K562 (cell line): ENCODE measurements around the gene CRPPA. TPM values are rescaled to one million over a fixed set of nuclear protein-coding genes. Genes with fewer than 3 reads are reported as not detected.

Experiments used
- ASH1L ChIP-seq: fragments of 450-650 bp; IDR thresholded peaks from 2 replicates; pipeline ENCODE4 v1.6.1; 2018; ENCODE audit warnings: borderline replicate concordance, mild to moderate bottlenecking, low read depth; ENCODE audit not compliant: partially characterized antibody
- ATF7 ChIP-seq: fragments of 450-650 bp; IDR thresholded peaks from 2 replicates; pipeline ENCODE4 v1.7.1; 2014; ENCODE audit warnings: mild to moderate bottlenecking, moderate library complexity
- E2F3 ChIP-seq: fragments of 250-450 bp; sonication (Bioruptor Pico); IDR thresholded peaks from 2 replicates; pipeline ENCODE4 v1.4.0; 2020; ENCODE audit warnings: mild to moderate bottlenecking
- FOXP1 ChIP-seq: sonication (generic); formaldehyde crosslinking; IDR thresholded peaks from 2 replicates; pipeline ENCODE4 v1.8.0; 2022; ENCODE audit warnings: mild to moderate bottlenecking, missing genetic modification reagents
- HES1 ChIP-seq: fragments of 450-650 bp; IDR thresholded peaks from 2 replicates; pipeline ENCODE4 v1.6.1; 2016; ENCODE audit warnings: low read depth, mild to moderate bottlenecking, moderate library complexity
- NFIC ChIP-seq: fragments of 450-650 bp; IDR thresholded peaks from 2 replicates; pipeline ENCODE4 v1.6.1; 2017; ENCODE audit warnings: mild to moderate bottlenecking, inconsistent platforms
- PHB2 ChIP-seq: fragments of 450-650 bp; IDR thresholded peaks from 2 replicates; pipeline ENCODE4 v1.6.1; 2017; ENCODE audit warnings: low read depth
- RBM14 ChIP-seq: fragments of 200-400 bp; formaldehyde crosslinking; IDR thresholded peaks from 2 replicates; pipeline ENCODE4 v1.6.1; 2018; ENCODE audit warnings: low read depth, mild to moderate bottlenecking, low read length, moderate library complexity, borderline replicate concordance; ENCODE audit not compliant: insufficient read depth
- SLC30A9 ChIP-seq: fragments of 250-450 bp; sonication (Bioruptor Pico); IDR thresholded peaks from 2 replicates; pipeline ENCODE4 v1.8.0; 2022; ENCODE audit warnings: mild to moderate bottlenecking, moderate library complexity
- TOE1 ChIP-seq, 2 experiments: fragments of 450-650 bp in 1 of 2; sonication (generic) in 1 of 2; formaldehyde crosslinking in 1 of 2; IDR thresholded peaks; 2 replicates each; pipeline versions ENCODE4 v1.7.1 to v1.8.0; 2016 to 2022; ENCODE audit warnings: borderline replicate concordance in 2 of 2, mild to moderate bottlenecking in 2 of 2, antibody characterized with exemption in 1 of 2, inconsistent platforms in 1 of 2, low read depth in 1 of 2, missing genetic modification reagents in 1 of 2, moderate library complexity in 1 of 2
- ZBTB11 ChIP-seq, 3 experiments: fragments of 200-800 bp in 1 of 3; fragments of 250-450 bp in 1 of 3; fragments of 450-650 bp in 1 of 3; sonication (Bioruptor Pico) in 1 of 3; sonication (Bioruptor generic) in 1 of 3; formaldehyde crosslinking in 1 of 3; IDR thresholded peaks; 2 replicates each; pipeline versions ENCODE4 v1.6.1 to v1.8.0; 2016 to 2022; ENCODE audit warnings: mild to moderate bottlenecking in 2 of 3, missing genetic modification characterization in 2 of 3, missing compliant biosample characterization in 1 of 3, moderate library complexity in 1 of 3
- ZC3H11A ChIP-seq: IDR thresholded peaks from 2 replicates; pipeline ENCODE4 v1.6.1; 2012; ENCODE audit warnings: low read depth, low read length, improper control_type of control experiment
- ZKSCAN8 ChIP-seq: fragments of 200-800 bp; sonication (Bioruptor generic); IDR thresholded peaks from 2 replicates; pipeline ENCODE4 v1.6.1; 2016; ENCODE audit warnings: missing genetic modification characterization, missing compliant biosample characterization
- ZNF431 ChIP-seq: sonication (generic); formaldehyde crosslinking; IDR thresholded peaks from 2 replicates; pipeline ENCODE4 v1.8.0; 2022; ENCODE audit warnings: mild to moderate bottlenecking, missing genetic modification reagents
- polyA plus RNA-seq, 8 experiments: library from polyadenylated mRNA; depleted of rRNA in 4 of 8; stranded (reverse) in 5 of 8; unstranded in 3 of 8; fragments of >200 nt; fragmentation: Nextera tagmentation in 2 of 8; fragmentation: Illumina TruSeq in 1 of 8; extraction: Ambion mirVana in 2 of 8; extraction: Trizol in 1 of 8; gene quantifications; 2 replicates each; pipeline versions ENCODE4 v1.2.1 to v1.2.3, GENCODE V29; 2011 to 2014; ENCODE audit warnings: inconsistent platforms in 1 of 8, missing spikeins in 1 of 8
- total RNA-seq, 7 experiments: library from RNA; depleted of rRNA in 6 of 7; stranded (reverse); fragments of >200 nt in 6 of 7; fragmentation: Illumina TruSeq in 2 of 7; extraction: Trizol in 2 of 7; gene quantifications; 2 replicates each; pipeline versions ENCODE4 v1.2.1 to v1.2.3, GENCODE V29; 2011 to 2021; ENCODE audit warnings: low replicate concordance in 1 of 7
- TF ChIP-seq, protein P1 (sequence below): fragments of 250-450 bp; sonication (Bioruptor Pico); IDR thresholded peaks from 2 replicates; pipeline ENCODE4 v1.4.0; 2020; ENCODE audit warnings: mild to moderate bottlenecking, moderate library complexity

CRPPA gene
- total and polyA plus RNA-seq, 9 of the 15 experiments (the other 6 are each of a cell fraction or from before 2014, with no cell fraction given) = 3.9 to 14.4 (median 7.8) TPM

- TF ChIP-seq TOE1 (IDR thresholded peaks at IDR 0.05; ENCODE audit: borderline replicate concordance) = no peak
- TF ChIP-seq TOE1 (CRISPR knock-in tag; IDR thresholded peaks at IDR 0.05; ENCODE audit: borderline replicate concordance, low read depth) = 0 out of 2 replicates have a peak, but pooled peaks have one; percentile 60
- TF ChIP-seq RBM14 = no peak
- TF ChIP-seq HES1 = no peak
- TF ChIP-seq ATF7 = no peak
- TF ChIP-seq PHB2 = no peak
- peak; percentile 60 for TF ChIP-seq NFIC
- TF ChIP-seq E2F3 (CRISPR knock-in tag) = peak; percentile 59; the same call in 1 of the 2 replicates
- TF ChIP-seq FOXP1 (CRISPR knock-in tag) = 0 out of 2 replicates have a peak, but pooled peaks have one; percentile 8
- TF ChIP-seq ZBTB11 (CRISPR knock-in tag; IDR thresholded peaks at IDR 0.05) = peak in 1 of 3 experiments; percentile 72; a peak in 1 of 6 replicates
- TF ChIP-seq ASH1L = no peak
- TF ChIP-seq ZC3H11A = no peak
- peak; percentile 58; the same call in 1 of the 2 replicates for TF ChIP-seq ZNF431
- no peak for TF ChIP-seq ZKSCAN8 (CRISPR knock-in tag)
- TF ChIP-seq, protein P1, sequence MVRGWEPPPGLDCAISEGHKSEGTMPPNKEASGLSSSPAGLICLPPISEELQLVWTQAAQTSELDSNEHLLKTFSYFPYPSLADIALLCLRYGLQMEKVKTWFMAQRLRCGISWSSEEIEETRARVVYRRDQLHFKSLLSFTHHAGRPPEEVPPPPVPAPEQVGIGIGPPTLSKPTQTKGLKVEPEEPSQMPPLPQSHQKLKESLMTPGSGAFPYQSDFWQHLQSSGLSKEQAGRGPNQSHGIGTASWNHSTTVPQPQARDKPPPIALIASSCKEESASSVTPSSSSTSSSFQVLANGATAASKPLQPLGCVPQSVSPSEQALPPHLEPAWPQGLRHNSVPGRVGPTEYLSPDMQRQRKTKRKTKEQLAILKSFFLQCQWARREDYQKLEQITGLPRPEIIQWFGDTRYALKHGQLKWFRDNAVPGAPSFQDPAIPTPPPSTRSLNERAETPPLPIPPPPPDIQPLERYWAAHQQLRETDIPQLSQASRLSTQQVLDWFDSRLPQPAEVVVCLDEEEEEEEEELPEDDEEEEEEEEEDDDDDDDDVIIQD (CRISPR knock-in tag) = 0 out of 2 replicates have a peak, but pooled peaks have one; percentile 13
- TF ChIP-seq SLC30A9 (CRISPR knock-in tag) = peak; percentile 77; the same call in 1 of the 2 replicates
These were observed 23.0 kb downstream of the CRPPA start (continued) for GRCh38 chr7:16398146-16399017.
